Thyroid gland (tissue), 4 donors: Measurements from ENCODE around the gene CLEC19A. TPM values are rescaled to one million over a fixed set of nuclear protein-coding genes. Genes with fewer than 3 reads are reported as not detected.

ENCODE experiments used
- DNase-seq, 2 donors: peaks; one replicate each; pipeline ENCODE4 v3.0.0-alpha.2; 2019
- H3K27ac ChIP-seq, 3 donors: fragments of 200-600 bp; sonication (generic); 1 replicate in 2 of 3; 2 replicates in 1 of 3; pipeline ENCODE4 v1.5.1; 2016 to 2019; ENCODE audit warnings: mild to moderate bottlenecking in 1 of 3, moderate library complexity in 1 of 3
- H3K27me3 ChIP-seq: fragments of 200-600 bp; sonication (generic); one replicate; pipeline ENCODE4 v1.5.1; 2019
- H3K36me3 ChIP-seq, 2 donors: fragments of 200-600 bp; sonication (generic); one replicate each; pipeline ENCODE4 v1.5.1; 2016 to 2019
- H3K4me1 ChIP-seq, 2 donors: fragments of 200-600 bp; sonication (generic); one replicate each; pipeline ENCODE4 v1.5.1; 2017 to 2019
- H3K4me3 ChIP-seq, 3 donors: fragments of 200-600 bp; sonication (generic); replicated peaks in 1 of 3; 1 replicate in 2 of 3; 2 replicates in 1 of 3; pipeline ENCODE4 v1.5.1; 2016; ENCODE audit warnings: mild to moderate bottlenecking in 1 of 3
- H3K9me3 ChIP-seq: fragments of 200-600 bp; sonication (generic); one replicate; pipeline ENCODE4 v1.5.1; 2017
- CTCF ChIP-seq, 6 experiments: fragments of 200-600 bp in 3 of 6; fragments of 450-650 bp in 3 of 6; sonication (generic) in 3 of 6; IDR thresholded peaks; one replicate each; pipeline ENCODE4 v1.5.1; 2016 to 2019; ENCODE audit warnings: antibody characterized with exemption in 6 of 6, mild to moderate bottlenecking in 2 of 6, inconsistent platforms in 1 of 6, moderate library complexity in 1 of 6
- POLR2A ChIP-seq, 2 donors: fragments of 450-650 bp; IDR thresholded peaks; one replicate each; pipeline ENCODE4 v1.6.1; 2017; ENCODE audit warnings: antibody characterized with exemption in 2 of 2, mild to moderate bottlenecking in 2 of 2, moderate library complexity in 1 of 2
- WGBS, 2 donors: methylation state at CpG; one replicate each; pipeline ENCODE4 v1.1.5; 2017; 5-methylcytosine and 5-hydroxymethylcytosine counted together
- intact Hi-C: fragments of 100-400 bp; cut with DNase I; formaldehyde crosslinking; loops from one replicate; pipeline ENCODE4 v1.15.1; 2023
- total RNA-seq, 4 donors: library from RNA; depleted of rRNA; stranded (reverse); fragments of >200 nt; gene quantifications; one replicate each; pipeline ENCODE4 v1.2.3, GENCODE V29; 2016

CLEC19A gene
- total RNA-seq, 4 donors from 2014 or later: not detected

DNA sequence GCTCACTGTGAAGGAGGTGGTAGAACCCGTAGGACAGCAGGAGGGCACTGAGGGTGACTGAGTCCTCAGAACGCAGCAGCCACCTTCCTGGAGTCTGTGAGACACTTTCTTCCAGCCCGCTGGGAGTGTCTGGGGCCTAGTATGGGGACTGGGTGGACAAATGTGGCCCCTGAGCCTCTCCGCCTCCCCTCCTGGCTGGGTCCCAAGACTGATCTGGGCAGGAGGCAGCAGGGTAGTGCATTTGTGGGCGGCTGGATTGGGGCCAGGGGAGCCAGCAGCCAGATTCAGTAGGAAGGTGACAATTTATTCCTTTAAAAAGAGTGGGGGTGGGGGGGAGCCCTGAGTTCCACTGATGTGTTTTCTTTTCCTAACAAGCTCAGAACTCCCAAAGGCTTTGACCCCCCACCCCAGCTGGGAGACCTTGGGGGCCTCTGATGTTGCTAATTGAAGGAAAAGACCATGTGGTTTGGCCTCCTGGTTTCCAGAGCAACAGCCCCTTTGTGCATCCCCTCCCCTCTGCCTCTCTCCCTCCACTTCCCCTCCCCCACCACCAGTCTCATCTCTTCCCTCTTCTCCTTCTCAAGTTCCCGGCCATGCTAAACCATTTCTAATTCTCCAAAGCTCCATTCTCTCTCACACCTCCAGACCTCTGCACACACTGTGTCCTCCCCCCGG, 4.4 kb downstream of the CLEC19A start:
- peak; percentile 14 to 21 for DNase-seq
- no peaks in the 10 kb centered on the region for H3K27me3 ChIP-seq
- H3K4me3 ChIP-seq: no peak overlapping the region
- intact Hi-C loops: no loop called here
- no peaks in the 10 kb centered on the region for H3K9me3 ChIP-seq
- H3K4me1 ChIP-seq: no peaks in the 10 kb centered on the region
- TF ChIP-seq CTCF (IDR thresholded peaks at IDR 0.05) (no peak), POLR2A (IDR thresholded peaks at IDR 0.05) (no peak)
- 32 to 45% methylated on average over 5 to 7 of the region's 7 CpGs for WGBS, 2 donors
- H3K27ac ChIP-seq: no peak overlapping the region
- H3K36me3 ChIP-seq: no peaks in the 10 kb centered on the region

- intact Hi-C loops: no loop called here
- H3K27ac ChIP-seq: no peak overlapping the region
- 82 to 86% methylated on average over 2 of the region's 2 CpGs for WGBS, 2 donors
- H3K4me3 ChIP-seq: no peak overlapping the region
- no peaks in the 10 kb centered on the region for H3K36me3 ChIP-seq
- no peak for DNase-seq
- no peaks in the 10 kb centered on the region for H3K4me1 ChIP-seq
- H3K9me3 ChIP-seq: no peaks in the 10 kb centered on the region
- no peak for TF ChIP-seq CTCF (IDR thresholded peaks at IDR 0.05)
- TF ChIP-seq POLR2A (IDR thresholded peaks at IDR 0.05): no peak
- no peaks in the 10 kb centered on the region for H3K27me3 ChIP-seq
Observed at GRCh38 chr16:19290860-19291259, 5.3 kb downstream of the CLEC19A start.

DNA sequence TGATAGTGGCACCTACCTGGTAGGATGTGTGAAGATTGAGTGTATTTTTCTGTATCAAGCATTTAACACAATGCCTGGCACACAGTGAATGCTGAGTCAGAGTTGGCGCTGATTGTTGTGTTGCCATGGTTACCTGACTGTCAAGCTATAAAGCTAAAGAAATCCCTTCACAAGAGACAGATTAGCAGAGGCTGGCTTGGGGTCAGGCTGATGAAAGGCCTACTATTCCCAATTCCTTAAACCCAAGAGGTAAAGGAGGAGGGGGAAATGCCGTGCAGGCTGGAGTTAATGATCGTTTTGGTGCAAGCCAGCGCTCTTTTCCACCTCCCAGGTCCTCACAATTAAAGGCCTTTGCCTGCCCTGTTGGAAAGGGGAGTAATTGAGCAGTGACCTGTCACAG, 5.9 kb downstream of the CLEC19A start:
- peak in 1 of 2 donors; percentile 16 for DNase-seq
- Histone ChIP-seq H3K27ac (no peak overlapping the region), H3K27me3 (no peaks in the 10 kb centered on the region), H3K4me3 (no peak overlapping the region), H3K36me3 (no peaks in the 10 kb centered on the region), H3K9me3 (no peaks in the 10 kb centered on the region), H3K4me1 (no peaks in the 10 kb centered on the region)
- intact Hi-C loops: no loop called here
- 48 to 58% methylated on average over 4 of the region's 4 CpGs for WGBS, 2 donors
- TF ChIP-seq CTCF (IDR thresholded peaks at IDR 0.05) (no peak), POLR2A (IDR thresholded peaks at IDR 0.05) (no peak)

DNA sequence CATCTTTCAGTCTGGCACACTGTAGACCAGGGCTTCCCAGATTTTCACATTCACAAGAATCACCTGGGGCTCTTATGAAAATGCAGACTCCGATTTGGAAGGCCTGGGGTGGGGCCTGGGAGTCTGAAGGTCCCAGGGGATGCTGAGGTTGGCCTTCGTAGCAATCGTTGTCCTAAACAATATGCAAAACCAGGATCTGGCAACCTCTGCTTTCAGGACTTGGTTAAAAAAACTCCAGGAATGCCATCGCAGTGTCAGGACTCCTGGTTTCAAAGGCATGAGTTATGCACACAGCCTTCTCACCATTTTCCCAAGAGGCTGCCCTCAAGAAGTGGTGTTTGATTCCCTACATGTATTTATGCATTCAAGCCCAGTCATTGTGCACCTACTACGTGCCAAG, 6.7 kb downstream of the CLEC19A start:
- Histone ChIP-seq H3K9me3 (no peaks in the 10 kb centered on the region), H3K36me3 (no peaks in the 10 kb centered on the region), H3K4me3 (no peak overlapping the region), H3K4me1 (no peaks in the 10 kb centered on the region), H3K27ac (no peak overlapping the region), H3K27me3 (no peaks in the 10 kb centered on the region)
- DNase-seq: no peak
- intact Hi-C loops: no loop called here
- WGBS, 2 donors: 71 to 74% methylated on average over 5 of the region's 5 CpGs
- no peak for TF ChIP-seq POLR2A (IDR thresholded peaks at IDR 0.05)
- TF ChIP-seq CTCF (IDR thresholded peaks at IDR 0.05): no peak

GRCh38 chr16:19294156-19294649, 8.7 kb downstream of the CLEC19A start:
- peak in 1 of 2 donors; percentile 11 for DNase-seq
- H3K4me1 ChIP-seq: no peaks in the 10 kb centered on the region
- no peak overlapping the region for H3K27ac ChIP-seq
- TF ChIP-seq CTCF (IDR thresholded peaks at IDR 0.05) (no peak), POLR2A (IDR thresholded peaks at IDR 0.05) (no peak)
- no peak overlapping the region for H3K4me3 ChIP-seq
- no peaks in the 10 kb centered on the region for H3K36me3 ChIP-seq
- WGBS, 2 donors: 22 to 31% methylated on average over 5 of the region's 5 CpGs
- intact Hi-C loops: no loop called here
- no peaks in the 10 kb centered on the region for H3K9me3 ChIP-seq
- H3K27me3 ChIP-seq: no peaks in the 10 kb centered on the region
